RWPE2 (cell line): ENCODE results near the gene NOXO1.

Experiments
- ATAC-seq: fragments of 200-7000 bp; cut with Tn5 transposase; 3 replicates; pipeline ENCODE4 v1.9.1; 2021; ENCODE audit warnings: low read depth
- DNase-seq: peaks from one replicate; pipeline ENCODE4 v3.0.0-alpha.2; 2020; ENCODE audit warnings: low spot score
- H3K27ac ChIP-seq: fragments of 450-650 bp; 2 replicates; pipeline ENCODE4 v1.5.1; 2017; ENCODE audit warnings: mild to moderate bottlenecking; ENCODE audit not compliant: poor library complexity, severe bottlenecking
- H3K27me3 ChIP-seq: fragments of 250-450 bp; sonication (Bioruptor Pico); 2 replicates; pipeline ENCODE4 v1.5.1; 2021; ENCODE audit warnings: mild to moderate bottlenecking, moderate library complexity; ENCODE audit not compliant: insufficient read depth, poor library complexity, severe bottlenecking
- H3K36me3 ChIP-seq: fragments of 250-450 bp; sonication (Bioruptor Pico); 2 replicates; pipeline ENCODE4 v1.5.1; 2020; ENCODE audit warnings: low read depth, mild to moderate bottlenecking, moderate library complexity
- H3K4me1 ChIP-seq: fragments of 250-450 bp; sonication (Bioruptor Pico); 2 replicates; pipeline ENCODE4 v1.5.1; 2021; ENCODE audit warnings: mild to moderate bottlenecking, moderate library complexity; ENCODE audit not compliant: insufficient read depth, poor library complexity, severe bottlenecking
- H3K4me3 ChIP-seq: fragments of 250-450 bp; sonication (Bioruptor Pico); 2 replicates; pipeline ENCODE4 v1.5.1; 2021; ENCODE audit warnings: mild to moderate bottlenecking, moderate library complexity; ENCODE audit not compliant: severe bottlenecking
- H3K9me3 ChIP-seq: fragments of 250-450 bp; sonication (Bioruptor Pico); 2 replicates; pipeline ENCODE4 v1.5.1; 2021; ENCODE audit warnings: mild to moderate bottlenecking, moderate library complexity; ENCODE audit not compliant: severe bottlenecking
- TF ChIP-seq, protein P1 (sequence below): fragments of 450-650 bp; IDR thresholded peaks from one replicate; pipeline ENCODE4 v1.5.1; 2017; ENCODE audit warnings: mild to moderate bottlenecking, moderate library complexity; ENCODE audit not compliant: poor library complexity, severe bottlenecking

The NOXO1 gene

DNA sequence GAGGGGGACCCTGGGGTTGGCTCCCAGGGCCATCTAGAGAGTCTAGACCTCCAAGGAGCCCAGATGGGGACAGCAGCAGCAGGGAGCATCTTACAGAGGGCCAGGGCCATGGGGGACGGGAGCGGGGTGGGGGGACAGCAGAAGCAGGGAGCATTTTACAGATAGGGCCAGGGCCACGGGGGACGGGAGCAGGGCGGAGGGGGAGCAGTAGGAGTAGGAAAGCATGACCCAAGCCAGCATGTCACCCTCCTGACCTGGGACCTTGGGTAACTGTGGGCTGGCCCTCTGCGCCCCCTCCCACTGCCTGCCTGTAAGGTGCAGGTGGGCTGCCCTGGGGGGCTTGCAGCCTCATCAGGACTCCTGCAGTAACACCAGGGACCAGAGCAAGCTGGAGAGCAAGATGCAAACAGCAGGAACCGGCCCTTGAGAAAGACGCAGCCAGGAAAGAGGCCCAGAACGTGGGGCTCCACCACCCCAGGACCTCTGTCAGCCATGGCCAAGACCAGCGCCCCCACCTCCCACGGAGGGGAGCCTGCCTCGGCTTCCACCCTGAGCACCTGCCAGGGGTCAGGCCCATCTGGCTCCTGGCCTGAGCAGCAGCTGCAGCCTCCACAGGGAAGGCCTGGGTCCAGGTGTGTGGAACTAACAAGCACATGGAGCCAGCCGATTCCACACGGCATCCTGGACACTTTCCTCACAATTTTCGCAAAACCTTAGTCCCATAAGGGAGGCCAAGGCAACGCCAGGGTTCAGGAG lies 26.0 kb upstream of the NOXO1 start:
- TF ChIP-seq, protein P1, sequence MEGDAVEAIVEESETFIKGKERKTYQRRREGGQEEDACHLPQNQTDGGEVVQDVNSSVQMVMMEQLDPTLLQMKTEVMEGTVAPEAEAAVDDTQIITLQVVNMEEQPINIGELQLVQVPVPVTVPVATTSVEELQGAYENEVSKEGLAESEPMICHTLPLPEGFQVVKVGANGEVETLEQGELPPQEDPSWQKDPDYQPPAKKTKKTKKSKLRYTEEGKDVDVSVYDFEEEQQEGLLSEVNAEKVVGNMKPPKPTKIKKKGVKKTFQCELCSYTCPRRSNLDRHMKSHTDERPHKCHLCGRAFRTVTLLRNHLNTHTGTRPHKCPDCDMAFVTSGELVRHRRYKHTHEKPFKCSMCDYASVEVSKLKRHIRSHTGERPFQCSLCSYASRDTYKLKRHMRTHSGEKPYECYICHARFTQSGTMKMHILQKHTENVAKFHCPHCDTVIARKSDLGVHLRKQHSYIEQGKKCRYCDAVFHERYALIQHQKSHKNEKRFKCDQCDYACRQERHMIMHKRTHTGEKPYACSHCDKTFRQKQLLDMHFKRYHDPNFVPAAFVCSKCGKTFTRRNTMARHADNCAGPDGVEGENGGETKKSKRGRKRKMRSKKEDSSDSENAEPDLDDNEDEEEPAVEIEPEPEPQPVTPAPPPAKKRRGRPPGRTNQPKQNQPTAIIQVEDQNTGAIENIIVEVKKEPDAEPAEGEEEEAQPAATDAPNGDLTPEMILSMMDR = no peak
- ATAC-seq = no peak
- H3K27ac ChIP-seq = peak overlapping the region; percentile 85
- no peaks in the 10 kb centered on the region for H3K27me3 ChIP-seq
- no peak for DNase-seq
- H3K9me3 ChIP-seq = no peaks in the 10 kb centered on the region
- peaks cover 47% of the 10 kb centered on the region for H3K36me3 ChIP-seq
- H3K4me3 ChIP-seq = peak overlapping the region; percentile 77
- H3K4me1 ChIP-seq = peaks cover 7% of the 10 kb centered on the region

DNA sequence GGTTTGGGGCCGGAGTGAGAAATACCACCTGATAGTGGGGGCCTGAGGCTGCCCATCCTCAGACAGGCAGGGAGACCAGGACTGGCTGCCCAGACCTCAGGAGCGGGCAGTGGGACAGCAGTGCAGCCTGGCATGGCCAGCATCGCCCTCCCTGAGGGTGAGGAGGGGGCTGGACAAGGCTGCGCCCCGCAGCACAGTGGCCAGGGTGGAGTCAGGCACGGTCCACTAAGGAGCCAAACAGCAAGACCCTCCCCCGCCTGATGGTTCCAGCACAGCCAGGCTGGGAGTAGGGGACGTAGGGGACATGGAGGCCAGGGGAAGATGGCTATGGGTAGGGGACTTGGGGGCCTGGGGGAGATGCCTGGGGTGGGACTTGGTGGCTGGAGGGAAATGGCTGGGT lies 25.0 kb upstream of the NOXO1 start:
- Histone ChIP-seq H3K4me3 (no peak overlapping the region), H3K36me3 (peaks cover 57% of the 10 kb centered on the region), H3K27ac (peak overlapping the region; percentile 85), H3K9me3 (no peaks in the 10 kb centered on the region), H3K4me1 (peaks cover 7% of the 10 kb centered on the region), H3K27me3 (no peaks in the 10 kb centered on the region)
- no peak for DNase-seq
- TF ChIP-seq, protein P1 = no peak
- no peak for ATAC-seq

- Histone ChIP-seq H3K36me3 (peaks cover 63% of the 10 kb centered on the region), H3K4me3 (no peak overlapping the region), H3K9me3 (no peaks in the 10 kb centered on the region), H3K27me3 (no peaks in the 10 kb centered on the region), H3K27ac (no peak overlapping the region), H3K4me1 (peaks cover 7% of the 10 kb centered on the region)
- TF ChIP-seq, protein P1 = no peak
- ATAC-seq (no peak), DNase-seq (no peak)
These were observed 24.4 kb upstream of the NOXO1 start for GRCh38 chr16:2005646-2006045.

GRCh38 chr16:2004795-2005517 lies 23.7 kb upstream of the NOXO1 start:
- no peaks in the 10 kb centered on the region for H3K9me3 ChIP-seq
- no peak overlapping the region for H3K4me3 ChIP-seq
- ATAC-seq (no peak), DNase-seq (no peak)
- TF ChIP-seq, protein P1 = no peak
- H3K36me3 ChIP-seq = peaks cover 70% of the 10 kb centered on the region
- H3K27ac ChIP-seq = no peak overlapping the region
- H3K27me3 ChIP-seq = no peaks in the 10 kb centered on the region
- peaks cover 7% of the 10 kb centered on the region for H3K4me1 ChIP-seq
